ENCODE measurements around the gene HDAC7.
A peak's percentile ranks its signal among the peaks of the same experiment; 100 is the strongest.
"Not testable (repeated sequence)": the region's sequence is repeated elsewhere in the genome, so short reads cannot be mapped to it uniquely, and the experiment has no call there.

HDAC7 gene

GRCh38 chr12:47848853-47849252, 29.1 kb upstream of the HDAC7 start:
- no peak for DNase-seq

DNA sequence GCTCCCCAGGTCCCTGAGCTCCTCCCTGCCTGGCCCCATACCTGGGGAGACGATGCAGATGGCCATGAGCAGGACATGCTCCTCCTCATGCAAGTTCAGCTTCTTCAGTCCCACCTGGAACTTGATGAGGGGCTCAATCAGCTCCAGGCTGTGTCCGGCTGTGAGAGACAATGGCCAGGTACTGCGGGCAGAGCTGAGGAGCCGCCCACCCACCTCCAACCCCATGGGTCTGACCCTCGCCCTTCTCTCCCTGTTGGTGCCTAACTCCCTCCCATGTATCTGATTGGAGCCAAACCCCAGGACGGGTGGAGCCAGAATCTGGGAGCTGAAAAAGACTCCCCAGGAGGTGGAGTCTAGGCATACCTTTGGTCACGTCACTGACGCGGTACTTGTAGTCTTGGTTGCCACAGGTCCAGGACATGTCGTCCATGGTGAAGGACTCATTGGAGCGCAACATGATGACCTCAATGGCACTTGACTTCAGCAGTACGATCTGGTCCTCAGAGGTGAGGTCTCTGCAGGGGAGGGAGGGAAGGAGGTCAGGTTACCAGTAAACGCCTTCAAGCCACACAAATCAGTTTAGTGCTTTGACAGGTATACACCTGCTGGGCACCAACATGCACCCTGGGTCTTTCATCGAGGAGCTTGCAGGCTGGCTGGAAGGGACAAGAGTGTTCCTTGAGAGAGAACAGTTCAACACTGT, 26.7 kb upstream of the HDAC7 start:
- no peak for DNase-seq

DNA sequence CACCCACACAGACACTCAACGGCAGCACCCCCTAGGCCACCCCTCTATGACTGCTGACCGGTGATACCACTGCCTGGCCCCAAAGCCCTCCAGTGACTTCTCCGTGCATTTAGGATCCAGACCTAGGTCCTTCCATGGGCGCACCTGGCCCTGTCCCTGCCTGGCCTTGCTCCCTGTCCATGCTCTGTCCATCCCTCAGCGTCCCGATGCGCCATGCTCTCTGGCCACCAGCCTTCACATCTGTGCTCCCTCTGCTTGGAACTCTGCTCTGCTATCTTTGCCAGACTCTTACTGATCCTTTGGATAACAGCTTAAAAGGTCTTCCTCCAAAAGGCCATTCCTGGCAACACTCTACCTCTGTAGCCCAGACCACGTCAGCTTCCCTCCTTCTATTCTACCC, 25.4 kb upstream of the HDAC7 start:
- DNase-seq, result no peak

- no peak for DNase-seq
Observed at GRCh38 chr12:47844264-47845019, 24.7 kb upstream of the HDAC7 start.

DNA sequence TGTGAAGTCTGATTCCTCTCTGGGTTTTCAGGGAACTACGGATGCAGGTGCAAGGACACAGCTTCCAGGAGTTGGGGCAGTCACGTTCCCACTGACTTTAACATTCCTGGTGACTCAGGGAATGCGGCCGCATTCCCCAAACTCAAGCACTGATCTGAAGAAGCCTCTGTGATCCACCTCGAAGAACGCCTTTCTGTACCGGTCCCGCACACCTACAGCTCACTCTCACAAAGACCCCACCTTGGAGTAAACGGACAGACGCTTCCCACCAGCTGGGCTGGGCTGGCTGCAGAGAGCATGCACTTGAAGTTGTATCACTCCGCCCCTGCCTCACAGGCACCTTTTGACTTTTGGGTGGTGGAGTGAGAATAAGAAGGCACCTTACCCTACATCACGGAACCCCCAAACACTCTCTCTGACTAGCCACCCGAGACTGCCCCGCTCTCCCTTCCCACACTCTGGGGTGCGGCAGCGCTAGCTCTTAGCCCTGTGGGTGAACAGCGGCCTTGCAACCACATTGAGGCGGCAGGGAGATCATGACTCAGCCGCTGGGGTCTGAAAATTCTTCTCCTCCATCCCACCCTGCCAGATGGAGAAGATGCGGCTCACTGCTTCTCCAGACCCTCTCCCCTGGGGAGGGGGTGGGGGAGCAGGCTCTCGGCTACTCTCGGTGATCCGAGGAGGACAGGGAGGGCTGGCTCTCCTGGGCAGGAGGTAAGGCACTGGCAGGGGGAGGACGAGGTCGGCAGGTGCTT, 23.7 kb upstream of the HDAC7 start:
- DNase-seq, result no peak

DNA sequence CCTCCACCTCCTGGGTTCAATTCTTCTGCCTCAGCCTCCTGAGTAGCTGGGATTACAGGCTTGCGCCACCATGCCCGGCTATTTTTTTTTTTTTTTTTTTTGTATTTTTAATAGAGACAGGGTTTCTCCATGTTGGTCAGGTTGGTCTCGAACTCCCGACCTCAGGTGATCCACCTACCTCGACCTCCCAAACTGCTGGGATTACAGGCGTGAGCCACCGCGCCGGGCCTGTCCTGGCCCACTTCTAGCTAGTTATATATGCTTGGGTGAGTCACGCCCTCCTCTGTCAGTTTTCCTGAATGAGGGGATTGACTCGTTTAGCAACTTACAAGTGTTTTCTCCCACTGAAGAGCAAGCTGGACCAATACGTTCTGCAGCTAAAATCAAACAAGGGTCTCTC, 22.8 kb upstream of the HDAC7 start:
- DNase-seq, result not testable (repeated sequence)

DNA sequence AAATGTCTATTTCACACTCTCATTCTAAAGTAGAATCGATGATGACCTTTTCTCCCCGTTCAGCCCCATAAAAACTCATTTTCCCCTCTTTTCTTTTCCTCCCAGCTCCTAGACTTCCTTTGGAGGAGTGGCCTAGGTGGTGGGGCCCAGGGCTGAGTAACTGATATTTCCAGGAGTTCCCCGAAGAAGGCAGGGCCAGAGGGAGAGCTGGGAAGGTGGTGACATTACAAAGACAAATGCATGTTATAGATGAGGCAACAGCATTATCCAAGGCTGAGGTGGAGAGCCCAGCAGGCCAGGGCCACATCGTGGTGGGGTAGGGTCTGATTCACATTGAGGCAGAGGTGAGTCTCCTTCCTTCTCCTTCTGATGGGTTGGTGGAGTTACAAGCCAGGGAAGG, 22.2 kb upstream of the HDAC7 start:
- DNase-seq, result no peak

DNA sequence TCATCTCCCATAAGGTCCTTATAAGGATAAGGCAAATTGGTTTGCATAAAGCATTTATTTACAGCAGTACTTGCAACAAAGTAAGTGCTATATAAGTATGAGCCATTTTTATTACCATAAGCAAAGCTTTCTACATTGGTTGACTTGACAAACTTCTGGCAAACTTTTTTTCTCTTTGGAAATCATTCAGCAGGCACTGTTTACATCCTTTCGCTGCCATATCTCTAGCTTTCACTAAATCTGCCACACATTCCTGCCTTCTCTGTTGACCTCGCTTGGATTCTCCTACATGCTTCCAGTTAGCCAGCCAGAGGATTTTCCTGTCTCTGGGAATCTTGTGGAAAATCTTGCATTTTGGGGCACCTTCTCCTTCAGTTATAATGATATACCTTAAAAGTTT, 21.8 kb upstream of the HDAC7 start:
- DNase-seq, result no peak

GRCh38 chr12:47840571-47840970, 20.9 kb upstream of the HDAC7 start:
- no peak for DNase-seq

DNA sequence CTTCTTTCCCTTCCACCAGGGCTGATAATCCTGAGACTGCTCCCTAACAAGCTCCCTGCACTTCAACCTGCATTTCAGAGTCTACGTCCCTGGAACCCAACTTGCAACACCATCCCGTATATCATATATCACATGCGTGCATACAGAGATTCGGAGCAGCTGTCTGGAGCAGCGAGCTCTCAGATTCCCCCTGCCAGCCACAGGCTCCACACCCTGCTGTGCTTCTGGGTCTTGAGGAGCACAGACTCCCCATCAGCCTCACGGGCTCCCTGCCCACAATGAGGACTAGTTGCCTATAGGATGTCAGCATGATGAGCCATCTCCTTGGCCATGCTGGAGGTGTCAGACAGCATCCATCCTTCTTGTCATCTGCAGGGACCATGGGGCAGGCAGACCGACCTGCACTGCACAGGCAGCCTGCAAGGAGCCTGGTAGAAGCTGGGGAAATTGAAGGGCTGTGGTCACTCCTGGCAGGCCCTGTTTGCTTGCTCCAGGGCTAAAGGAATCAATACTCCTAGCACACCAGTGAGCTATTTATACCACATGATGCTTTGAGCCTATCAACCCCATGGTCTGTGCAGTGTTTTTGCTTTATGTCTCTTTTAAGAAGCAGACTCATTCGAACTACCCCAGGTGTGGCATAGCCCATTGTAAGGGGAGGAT, 19.6 kb upstream of the HDAC7 start:
- DNase-seq, result no peak

GRCh38 chr12:47838286-47838931, 18.7 kb upstream of the HDAC7 start:
- DNase-seq, result peak in 1 of 4 experiments; percentile 15

DNA sequence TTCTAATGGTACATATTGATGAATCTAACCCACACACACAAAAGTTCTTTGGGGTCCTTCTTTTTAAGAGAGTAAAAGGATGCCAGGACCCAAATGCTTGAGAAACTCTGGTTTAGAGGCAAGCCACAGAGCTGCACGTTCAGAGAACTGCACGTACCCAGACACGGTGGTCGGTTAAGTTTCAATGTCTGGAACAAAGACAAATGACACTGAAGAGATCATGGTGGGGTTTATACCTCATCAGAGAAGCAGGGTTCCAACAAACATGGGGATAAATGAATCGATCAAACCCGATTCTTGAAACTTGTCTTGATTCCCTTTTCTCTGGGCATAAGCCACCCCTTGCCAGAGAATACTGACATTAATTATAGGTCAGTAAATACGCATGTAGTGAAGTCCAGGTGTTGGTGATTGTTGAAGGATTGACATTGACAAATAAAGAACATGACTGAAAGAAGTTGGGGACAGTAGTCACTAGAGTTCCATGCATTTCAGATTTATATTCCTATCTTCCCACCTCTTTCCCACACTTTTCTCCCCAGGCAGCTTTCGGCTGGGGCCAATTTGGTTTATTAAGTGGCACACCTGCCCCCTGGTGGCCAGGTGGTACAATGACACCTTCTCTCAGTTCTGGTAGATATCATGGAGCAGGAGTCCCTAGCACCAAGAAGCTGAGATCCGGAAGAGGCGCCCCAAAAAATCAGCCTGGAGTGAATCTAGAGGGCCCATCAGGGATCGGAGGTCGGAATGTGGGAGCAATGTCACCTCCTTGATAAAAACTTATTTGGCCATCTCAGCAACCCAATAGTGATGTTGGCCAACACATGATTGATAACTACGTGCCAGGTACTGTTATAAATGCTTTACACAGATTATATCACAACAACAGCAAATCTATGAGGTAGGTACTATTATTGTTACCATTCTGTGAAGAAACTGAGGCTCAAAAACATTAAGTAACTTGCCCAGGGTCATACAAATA, 17.8 kb upstream of the HDAC7 start:
- peak in 3 of 4 experiments; percentile 30 to 62 (median 32) for DNase-seq

- no peak for DNase-seq
Observed at GRCh38 chr12:47835831-47836155, 16.1 kb upstream of the HDAC7 start.

- DNase-seq, result no peak
Observed at GRCh38 chr12:47835006-47835830, 15.5 kb upstream of the HDAC7 start.

DNA sequence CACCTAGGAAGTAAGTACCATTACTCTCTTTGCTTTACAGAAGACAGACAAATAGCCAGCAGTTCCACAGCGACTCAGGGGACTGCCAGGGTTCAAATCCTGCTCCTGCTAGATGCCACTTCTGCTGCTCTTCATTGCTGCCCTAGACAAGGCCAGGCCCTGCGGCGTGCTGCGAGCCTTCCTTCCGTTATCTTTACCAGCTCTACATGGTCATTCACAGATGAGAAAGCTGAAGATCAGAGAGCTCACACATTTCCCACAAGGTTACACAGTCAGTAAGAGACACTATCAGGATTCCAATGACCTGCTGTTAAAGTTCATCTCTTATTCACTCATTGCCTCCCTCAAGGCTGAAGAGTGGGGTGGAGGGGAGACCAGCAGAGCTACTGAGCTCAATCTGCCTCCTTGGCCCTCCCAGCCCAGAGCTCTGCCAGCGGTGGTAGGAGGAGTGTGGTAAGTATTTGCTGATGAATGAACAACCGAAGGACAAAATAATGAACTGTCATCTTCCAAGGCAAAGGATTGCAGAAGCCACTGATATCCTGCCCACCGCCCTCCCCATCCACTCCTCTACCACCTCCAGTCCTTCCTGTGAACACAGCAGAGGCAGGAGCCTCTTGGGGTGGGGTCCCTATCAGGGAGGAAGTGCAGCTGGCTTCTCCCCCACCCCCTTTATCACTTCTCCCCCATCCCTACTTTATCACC, 14.6 kb upstream of the HDAC7 start:
- no peak for DNase-seq

DNA sequence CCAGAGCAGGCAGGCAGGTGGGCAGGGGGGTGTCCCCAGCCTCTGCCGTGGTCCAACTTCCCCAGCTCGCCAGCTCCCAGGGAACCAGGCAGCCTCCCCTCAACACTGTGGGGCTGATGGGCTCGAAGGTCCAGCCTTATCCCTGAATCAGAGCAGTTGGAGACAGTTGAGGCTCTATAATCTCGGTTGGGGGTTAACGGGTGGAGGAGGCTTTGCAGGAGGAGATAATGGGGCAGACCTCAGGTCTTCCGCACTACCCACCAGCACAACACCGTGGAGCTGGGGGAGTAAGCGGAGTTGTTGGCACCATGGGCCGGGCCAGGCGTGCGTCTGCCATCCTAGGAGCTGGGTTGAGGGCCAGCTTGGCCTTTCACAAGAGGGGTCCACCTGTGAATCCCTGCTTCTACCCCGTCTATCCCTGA, 13.9 kb upstream of the HDAC7 start:
- DNase-seq, result no peak

DNA sequence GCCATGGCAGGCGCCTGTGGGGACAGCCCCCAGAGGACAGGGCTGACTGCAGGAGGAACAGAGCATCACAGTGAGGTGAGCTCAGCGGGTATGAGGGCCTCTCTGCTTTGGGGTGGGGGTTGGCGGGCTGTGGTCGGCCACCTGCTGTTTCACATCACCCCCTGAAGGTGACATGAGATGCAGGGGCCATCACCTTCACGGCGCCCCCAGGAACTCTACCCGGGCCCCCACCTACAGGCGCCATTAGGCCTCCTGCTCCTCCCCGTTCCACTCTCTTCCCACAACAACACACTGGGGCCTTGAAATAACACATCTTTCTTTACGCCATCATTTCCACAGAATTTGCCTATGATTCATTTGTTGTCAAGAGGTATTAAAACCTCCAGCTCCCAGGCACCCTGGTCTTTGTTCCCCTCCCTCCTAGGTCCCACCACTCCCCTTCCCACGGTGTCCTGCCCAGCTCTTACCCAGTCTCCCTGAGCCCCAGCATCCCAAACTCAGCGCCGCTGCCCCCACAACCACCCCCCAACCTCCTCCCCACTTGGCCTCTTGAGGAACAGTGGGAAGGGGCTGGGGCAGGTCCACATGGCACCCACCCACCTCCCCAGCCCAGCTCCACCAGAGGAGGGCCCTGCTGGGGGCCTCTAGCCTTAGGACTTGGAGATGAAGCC, 12.7 kb upstream of the HDAC7 start:
- peak in 2 of 4 experiments; percentile 14 to 37 for DNase-seq

DNA sequence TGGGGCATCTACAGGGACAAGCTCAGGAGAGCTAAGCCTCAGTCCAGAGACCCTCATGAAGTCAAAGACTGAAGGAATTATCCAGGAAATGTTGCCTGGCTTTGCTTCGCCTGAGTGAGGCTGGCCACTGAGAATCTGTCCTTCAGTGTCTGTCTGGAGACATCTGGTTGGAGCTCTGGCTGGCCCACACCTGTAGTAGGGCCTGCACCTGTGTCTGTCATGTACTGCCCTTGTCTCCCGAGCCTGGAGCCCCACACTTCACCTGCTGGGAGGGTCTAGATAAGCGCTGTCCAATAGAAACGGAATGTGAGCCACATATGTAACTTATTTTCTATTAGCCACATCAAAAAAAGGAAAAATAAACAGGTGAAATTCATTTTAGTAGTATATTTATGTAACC, 9.9 kb upstream of the HDAC7 start:
- DNase-seq, result no peak

DNA sequence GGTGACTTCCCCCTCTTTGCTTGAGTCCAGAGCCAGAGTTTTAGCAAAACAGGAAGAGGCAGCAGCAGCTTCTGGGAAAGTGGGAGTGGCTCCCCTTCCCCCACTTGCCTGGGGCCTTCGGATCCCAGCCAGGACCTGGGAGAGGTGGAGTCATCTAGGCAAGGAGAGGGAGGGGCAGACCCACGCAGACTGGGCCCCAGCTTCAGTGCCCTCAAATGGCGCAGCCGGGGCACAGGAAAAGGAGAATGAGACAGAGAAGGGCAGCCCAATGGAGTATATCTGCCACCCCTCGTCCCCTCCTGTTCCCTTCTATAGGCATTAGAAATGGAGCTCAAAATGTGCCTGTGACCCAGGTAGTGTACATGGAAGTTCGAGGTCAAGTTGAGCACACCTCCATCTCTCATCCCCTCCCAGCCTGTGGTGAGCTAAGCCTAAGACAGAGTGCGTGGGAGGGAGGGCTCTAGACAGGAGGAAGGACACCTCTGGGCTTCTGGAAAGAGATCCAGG, 9.3 kb upstream of the HDAC7 start:
- no peak for DNase-seq

All from activated naive CD4-positive, alpha-beta T cell (primary cell).